GM10847 (cell line): ENCODE data around the gene TEC.

Experiments
- POLR2A ChIP-seq: IDR thresholded peaks from 2 replicates; pipeline ENCODE4 v1.6.1; 2011; ENCODE audit not compliant: insufficient read length; ENCODE audit errors: extremely low read depth

TEC gene

DNA sequence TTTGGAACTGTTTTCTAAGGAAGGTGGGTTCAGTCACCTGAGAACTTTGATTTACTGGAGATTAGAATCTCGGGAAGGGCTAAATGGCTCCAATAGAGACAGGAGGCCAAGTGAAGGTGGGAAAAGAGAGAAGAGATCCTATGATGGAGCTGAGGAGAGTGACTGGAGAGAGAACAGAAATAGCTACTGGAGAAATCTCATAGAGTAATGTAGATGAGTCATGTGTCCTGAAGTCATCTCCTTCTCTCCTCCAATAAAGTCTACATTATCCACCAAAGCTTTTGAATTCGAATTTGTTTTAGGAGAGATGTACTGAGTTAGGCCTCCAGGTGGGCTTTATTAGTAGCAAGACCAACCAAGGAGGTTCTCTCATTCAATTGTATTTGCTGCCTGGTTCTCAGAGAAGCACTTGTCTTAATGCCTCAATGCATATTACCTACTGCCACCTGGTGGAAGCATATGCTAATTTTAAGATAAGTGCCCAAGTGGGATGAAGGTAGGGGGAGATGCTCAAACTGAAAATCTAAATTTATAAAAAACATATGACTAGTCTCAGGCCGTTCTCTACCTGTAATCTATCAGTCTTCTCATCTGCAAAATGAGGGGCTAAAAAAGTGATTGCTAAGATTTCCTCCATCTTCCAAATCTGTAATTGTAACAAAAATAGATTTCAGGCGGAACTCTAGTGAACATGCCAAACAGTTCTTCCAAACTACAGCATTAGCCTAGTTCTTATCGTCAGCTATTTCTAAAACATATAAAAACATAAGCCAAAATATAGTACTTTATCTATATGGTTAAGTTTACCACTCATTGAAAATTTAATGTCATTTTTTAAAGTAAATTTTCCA, 160.0 kb downstream of the TEC start:
- no peak for TF ChIP-seq POLR2A

DNA sequence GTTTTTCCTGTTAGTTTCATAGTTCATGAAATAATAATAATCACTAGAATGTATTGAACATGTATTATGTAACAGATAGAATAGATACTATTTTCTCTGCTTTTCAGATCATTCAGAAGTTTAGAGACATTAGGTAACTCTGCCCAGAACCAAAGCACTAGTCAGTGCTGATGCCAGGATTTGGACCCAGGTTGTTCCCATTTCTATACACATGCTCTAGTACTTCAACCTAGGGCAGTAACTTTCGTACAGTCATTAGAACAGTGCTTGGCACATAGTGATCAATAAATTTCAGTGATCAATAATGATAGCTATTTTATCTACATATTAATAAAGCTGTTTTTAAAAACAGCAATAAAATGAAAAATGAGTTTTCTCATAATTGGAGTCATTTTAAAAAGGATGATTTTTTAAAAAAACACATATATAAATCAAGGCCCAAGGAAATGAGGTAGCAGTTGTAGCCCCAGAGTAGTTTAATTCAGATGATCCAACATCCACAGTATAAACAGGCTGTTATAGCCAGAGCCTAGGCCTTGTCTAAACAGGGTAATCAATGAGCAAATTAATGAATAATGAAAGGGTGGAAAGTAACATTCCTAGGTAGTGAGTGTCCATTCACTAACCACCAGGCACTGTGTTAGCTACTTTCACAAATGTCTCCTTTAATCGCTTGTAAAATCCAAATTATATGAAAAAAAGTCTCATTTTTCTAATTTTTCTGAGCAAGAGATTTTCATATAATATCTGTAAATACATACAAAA, 161.1 kb downstream of the TEC start:
- TF ChIP-seq POLR2A = no peak

DNA sequence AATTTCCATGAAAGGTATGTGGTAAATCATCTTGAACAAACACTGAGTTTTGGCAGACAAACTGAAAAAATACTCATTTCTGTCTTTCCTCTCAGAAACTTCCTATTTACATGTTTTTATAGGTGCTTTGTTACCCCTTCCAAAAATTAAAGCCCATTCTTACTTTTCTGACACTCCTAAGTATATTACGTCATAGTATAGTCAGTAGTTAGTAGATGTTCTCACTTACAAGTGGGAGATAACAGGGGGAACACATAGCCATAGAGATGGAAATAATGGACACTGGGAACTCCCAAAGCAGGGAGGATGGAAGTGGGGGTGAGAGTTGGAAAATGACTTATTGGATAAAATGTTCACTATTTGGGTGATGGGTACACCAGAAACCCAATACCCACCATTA, 164.4 kb downstream of the TEC start:
- no peak for TF ChIP-seq POLR2A

GRCh38 chr4:48103483-48104139, 166.0 kb downstream of the TEC start:
- no peak for TF ChIP-seq POLR2A

DNA sequence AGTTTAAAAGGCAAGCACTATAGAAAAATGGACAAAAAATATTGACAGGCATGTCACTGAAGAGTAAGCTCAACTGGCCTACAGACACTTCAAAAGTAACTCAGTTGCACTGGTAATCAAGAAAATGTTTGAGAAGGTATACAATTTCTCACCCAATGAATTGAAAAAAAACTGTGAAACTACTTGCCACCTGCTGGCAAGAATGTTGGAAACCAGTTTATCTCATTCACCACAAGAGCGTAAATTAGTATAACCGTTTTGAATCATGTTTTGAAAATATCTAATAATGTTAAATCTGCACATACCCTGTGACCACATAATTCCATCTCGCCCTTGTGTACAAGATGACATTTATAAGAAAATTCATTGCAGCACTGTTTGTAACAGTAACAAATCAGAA, 167.3 kb downstream of the TEC start:
- TF ChIP-seq POLR2A = no peak

- no peak for TF ChIP-seq POLR2A
Measured at GRCh38 chr4:48100256-48100655, 169.4 kb downstream of the TEC start.

GRCh38 chr4:48095441-48095840, 174.2 kb downstream of the TEC start:
- TF ChIP-seq POLR2A = no peak

DNA sequence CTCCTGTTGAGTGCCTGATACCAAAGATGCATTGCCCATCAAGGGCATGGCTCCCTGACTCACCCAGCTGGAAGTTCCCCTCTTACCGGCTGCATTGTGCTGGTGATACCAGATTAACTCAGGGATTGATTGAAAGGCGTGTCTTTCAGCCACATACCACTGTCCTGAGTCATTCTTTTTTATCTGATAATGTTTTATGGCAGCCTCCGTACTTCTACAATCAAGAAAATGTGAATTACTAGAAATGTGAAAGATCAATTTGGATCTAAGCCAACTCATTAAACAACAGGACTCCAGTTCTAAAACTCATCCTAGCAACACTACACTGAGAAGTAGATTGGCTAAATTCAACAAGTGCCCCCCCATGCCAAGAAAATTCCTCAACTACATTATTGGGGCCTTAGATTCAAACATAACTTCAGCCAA, 175.6 kb downstream of the TEC start:
- no peak for TF ChIP-seq POLR2A

- no peak for TF ChIP-seq POLR2A
Measured at GRCh38 chr4:48090621-48091020, 179.0 kb downstream of the TEC start.

DNA sequence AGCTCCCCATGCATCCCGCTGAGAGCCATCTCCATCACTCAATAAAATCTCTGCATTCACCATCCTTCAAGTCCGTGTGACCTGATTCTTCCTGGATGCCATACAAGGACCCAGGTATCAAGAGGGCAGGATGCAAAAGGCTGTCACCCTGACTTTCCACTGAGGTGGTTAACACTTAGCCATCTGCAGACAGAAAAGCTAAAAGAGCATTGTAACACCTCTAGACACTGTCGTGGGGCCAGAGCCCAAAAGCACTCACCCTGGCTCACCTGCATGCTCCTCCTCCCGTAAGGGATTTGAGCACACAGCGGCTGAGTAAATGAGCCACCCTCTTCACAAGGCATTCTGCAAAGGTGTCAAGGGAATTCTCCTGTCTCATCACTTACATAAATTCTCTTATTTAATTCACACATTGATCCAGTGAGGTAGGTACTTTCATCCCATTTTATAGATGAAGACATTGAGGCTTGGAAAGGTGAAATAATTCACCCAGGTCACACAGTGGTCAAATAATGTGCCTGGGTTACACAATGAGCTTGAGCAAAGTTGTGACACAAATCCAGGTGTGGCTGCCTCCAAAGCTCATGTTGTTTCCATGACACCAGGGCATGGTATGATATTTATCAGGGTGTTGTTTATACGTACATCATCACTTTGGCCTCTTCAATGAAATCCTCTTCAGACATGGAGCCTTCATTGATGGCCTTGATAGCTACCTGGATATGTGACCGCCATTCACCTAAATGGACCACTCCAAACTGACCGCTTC, 183.6 kb downstream of the TEC start:
- TF ChIP-seq POLR2A = no peak
